GM12878 (cell line): Measurements from ENCODE around the gene KAZN.

ENCODE experiments used
- CTCF ChIP-seq, 3 experiments: IDR thresholded peaks in 2 of 3; conservative IDR thresholded peaks in 1 of 3; 2 replicates each; pipeline ENCODE4 v1.5.1; 2011; ENCODE audit warnings: low read depth in 3 of 3, low read length in 3 of 3, mild to moderate bottlenecking in 3 of 3, control low read depth in 2 of 3, moderate library complexity in 2 of 3, inconsistent platforms in 1 of 3, mixed read lengths in 1 of 3; ENCODE audit not compliant: control insufficient read depth in 2 of 3, insufficient read depth in 1 of 3; ENCODE audit errors: extremely low read depth in 1 of 3
- EZH2 ChIP-seq: IDR thresholded peaks from 2 replicates; pipeline ENCODE4 v1.6.1; 2012; ENCODE audit warnings: low read depth, mild to moderate bottlenecking, control low read depth, inconsistent platforms, low read length, borderline replicate concordance; ENCODE audit not compliant: control insufficient read depth
- JUND ChIP-seq: IDR thresholded peaks from 2 replicates; pipeline ENCODE4 v1.6.1; 2012; ENCODE audit warnings: low read depth, mild to moderate bottlenecking, low read length, improper control_type of control experiment, moderate library complexity
- POLR2A ChIP-seq: IDR thresholded peaks from 2 replicates; pipeline ENCODE4 v1.6.1; 2011; ENCODE audit warnings: low read depth, mild to moderate bottlenecking, low read length

GRCh38 chr1:14811573-14811972, 213.1 kb downstream of the KAZN start:
- TF ChIP-seq CTCF (IDR thresholded peaks at IDR 0.05 in 2 of 3, conservative IDR thresholded peaks at IDR 0.05 in 1 of 3; ENCODE audit: control insufficient read depth in 2 of 3, extremely low read depth in 1 of 3, insufficient read depth in 1 of 3, low read depth in 3 of 3, low read length in 3 of 3) (no peak), POLR2A (no peak), JUND (no peak), EZH2 (no peak)
